Thyroid gland (tissue), 4 donors: Measurements from ENCODE around the gene CAMKMT. TPM values are rescaled to one million over a fixed set of nuclear protein-coding genes. Genes with fewer than 3 reads are reported as not detected.
A peak's percentile ranks its signal among the peaks of the same experiment; 100 is the strongest.

Source experiments
- DNase-seq, 2 donors: peaks; one replicate each; pipeline ENCODE4 v3.0.0-alpha.2; 2019
- H3K27ac ChIP-seq, 3 donors: fragments of 200-600 bp; sonication (generic); 1 replicate in 2 of 3; 2 replicates in 1 of 3; pipeline ENCODE4 v1.5.1; 2016 to 2019; ENCODE audit warnings: mild to moderate bottlenecking in 1 of 3, moderate library complexity in 1 of 3
- H3K27me3 ChIP-seq: fragments of 200-600 bp; sonication (generic); one replicate; pipeline ENCODE4 v1.5.1; 2019
- H3K36me3 ChIP-seq, 2 donors: fragments of 200-600 bp; sonication (generic); one replicate each; pipeline ENCODE4 v1.5.1; 2016 to 2019
- H3K4me1 ChIP-seq, 2 donors: fragments of 200-600 bp; sonication (generic); one replicate each; pipeline ENCODE4 v1.5.1; 2017 to 2019
- H3K4me3 ChIP-seq, 3 donors: fragments of 200-600 bp; sonication (generic); replicated peaks in 1 of 3; 1 replicate in 2 of 3; 2 replicates in 1 of 3; pipeline ENCODE4 v1.5.1; 2016; ENCODE audit warnings: mild to moderate bottlenecking in 1 of 3
- H3K9me3 ChIP-seq: fragments of 200-600 bp; sonication (generic); one replicate; pipeline ENCODE4 v1.5.1; 2017
- POLR2A ChIP-seq, 2 donors: fragments of 450-650 bp; IDR thresholded peaks; one replicate each; pipeline ENCODE4 v1.6.1; 2017; ENCODE audit warnings: antibody characterized with exemption in 2 of 2, mild to moderate bottlenecking in 2 of 2, moderate library complexity in 1 of 2
- WGBS, 2 donors: methylation state at CpG; one replicate each; pipeline ENCODE4 v1.1.5; 2017; 5-methylcytosine and 5-hydroxymethylcytosine counted together
- intact Hi-C: fragments of 100-400 bp; cut with DNase I; formaldehyde crosslinking; loops from one replicate; pipeline ENCODE4 v1.15.1; 2023
- total RNA-seq, 4 donors: library from RNA; depleted of rRNA; stranded (reverse); fragments of >200 nt; gene quantifications; one replicate each; pipeline ENCODE4 v1.2.3, GENCODE V29; 2016
- TF ChIP-seq, protein P1 (sequence below), 6 experiments: fragments of 200-600 bp in 3 of 6; fragments of 450-650 bp in 3 of 6; sonication (generic) in 3 of 6; IDR thresholded peaks; one replicate each; pipeline ENCODE4 v1.5.1; 2016 to 2019; ENCODE audit warnings: antibody characterized with exemption in 6 of 6, mild to moderate bottlenecking in 2 of 6, inconsistent platforms in 1 of 6, moderate library complexity in 1 of 6

The CAMKMT gene
- total RNA-seq, 4 donors from 2014 or later: 13.5 to 23.7 (median 17.2) TPM

- WGBS, 2 donors: 31 to 41% methylated on average over 4 of the region's 4 CpGs
- Histone ChIP-seq H3K4me3 (no peak overlapping the region), H3K27ac (no peak overlapping the region), H3K9me3 (no peaks in the 10 kb centered on the region), H3K4me1 (peaks cover 11 to 25% of the 10 kb centered on the region in 2 donors), H3K27me3 (no peaks in the 10 kb centered on the region), H3K36me3 (no peaks in the 10 kb centered on the region)
- peak; percentile 34 to 39 for DNase-seq
- intact Hi-C loops: no loop called here
- TF ChIP-seq, protein P1, sequence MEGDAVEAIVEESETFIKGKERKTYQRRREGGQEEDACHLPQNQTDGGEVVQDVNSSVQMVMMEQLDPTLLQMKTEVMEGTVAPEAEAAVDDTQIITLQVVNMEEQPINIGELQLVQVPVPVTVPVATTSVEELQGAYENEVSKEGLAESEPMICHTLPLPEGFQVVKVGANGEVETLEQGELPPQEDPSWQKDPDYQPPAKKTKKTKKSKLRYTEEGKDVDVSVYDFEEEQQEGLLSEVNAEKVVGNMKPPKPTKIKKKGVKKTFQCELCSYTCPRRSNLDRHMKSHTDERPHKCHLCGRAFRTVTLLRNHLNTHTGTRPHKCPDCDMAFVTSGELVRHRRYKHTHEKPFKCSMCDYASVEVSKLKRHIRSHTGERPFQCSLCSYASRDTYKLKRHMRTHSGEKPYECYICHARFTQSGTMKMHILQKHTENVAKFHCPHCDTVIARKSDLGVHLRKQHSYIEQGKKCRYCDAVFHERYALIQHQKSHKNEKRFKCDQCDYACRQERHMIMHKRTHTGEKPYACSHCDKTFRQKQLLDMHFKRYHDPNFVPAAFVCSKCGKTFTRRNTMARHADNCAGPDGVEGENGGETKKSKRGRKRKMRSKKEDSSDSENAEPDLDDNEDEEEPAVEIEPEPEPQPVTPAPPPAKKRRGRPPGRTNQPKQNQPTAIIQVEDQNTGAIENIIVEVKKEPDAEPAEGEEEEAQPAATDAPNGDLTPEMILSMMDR (IDR thresholded peaks at IDR 0.05): peak in 3 of 6 experiments; percentile 16 to 39 (median 29)
- TF ChIP-seq POLR2A (IDR thresholded peaks at IDR 0.05): no peak
Observed at GRCh38 chr2:44615950-44616518, 254.3 kb downstream of the CAMKMT start.

GRCh38 chr2:44616667-44617155 lies 255.0 kb downstream of the CAMKMT start:
- Histone ChIP-seq H3K4me1 (peaks cover 11 to 25% of the 10 kb centered on the region in 2 donors), H3K4me3 (no peak overlapping the region), H3K27ac (no peak overlapping the region), H3K36me3 (no peaks in the 10 kb centered on the region), H3K27me3 (no peaks in the 10 kb centered on the region), H3K9me3 (no peaks in the 10 kb centered on the region)
- no peak for DNase-seq
- 77 to 89% methylated on average over 3 of the region's 3 CpGs for WGBS, 2 donors
- intact Hi-C loops: no loop called here
- no peak for TF ChIP-seq POLR2A (IDR thresholded peaks at IDR 0.05)
- TF ChIP-seq, protein P1 (IDR thresholded peaks at IDR 0.05): no peak

GRCh38 chr2:44618251-44619023 lies 256.7 kb downstream of the CAMKMT start:
- Histone ChIP-seq H3K9me3 (no peaks in the 10 kb centered on the region), H3K27me3 (no peaks in the 10 kb centered on the region), H3K4me1 (peaks cover 11 to 25% of the 10 kb centered on the region in 2 donors), H3K27ac (no peak overlapping the region), H3K4me3 (no peak overlapping the region), H3K36me3 (no peaks in the 10 kb centered on the region)
- WGBS, 2 donors: 87 to 94% methylated on average over 5 of the region's 5 CpGs
- intact Hi-C loops: no loop called here
- TF ChIP-seq, protein P1 (IDR thresholded peaks at IDR 0.05): no peak
- no peak for TF ChIP-seq POLR2A (IDR thresholded peaks at IDR 0.05)
- DNase-seq: no peak

DNA sequence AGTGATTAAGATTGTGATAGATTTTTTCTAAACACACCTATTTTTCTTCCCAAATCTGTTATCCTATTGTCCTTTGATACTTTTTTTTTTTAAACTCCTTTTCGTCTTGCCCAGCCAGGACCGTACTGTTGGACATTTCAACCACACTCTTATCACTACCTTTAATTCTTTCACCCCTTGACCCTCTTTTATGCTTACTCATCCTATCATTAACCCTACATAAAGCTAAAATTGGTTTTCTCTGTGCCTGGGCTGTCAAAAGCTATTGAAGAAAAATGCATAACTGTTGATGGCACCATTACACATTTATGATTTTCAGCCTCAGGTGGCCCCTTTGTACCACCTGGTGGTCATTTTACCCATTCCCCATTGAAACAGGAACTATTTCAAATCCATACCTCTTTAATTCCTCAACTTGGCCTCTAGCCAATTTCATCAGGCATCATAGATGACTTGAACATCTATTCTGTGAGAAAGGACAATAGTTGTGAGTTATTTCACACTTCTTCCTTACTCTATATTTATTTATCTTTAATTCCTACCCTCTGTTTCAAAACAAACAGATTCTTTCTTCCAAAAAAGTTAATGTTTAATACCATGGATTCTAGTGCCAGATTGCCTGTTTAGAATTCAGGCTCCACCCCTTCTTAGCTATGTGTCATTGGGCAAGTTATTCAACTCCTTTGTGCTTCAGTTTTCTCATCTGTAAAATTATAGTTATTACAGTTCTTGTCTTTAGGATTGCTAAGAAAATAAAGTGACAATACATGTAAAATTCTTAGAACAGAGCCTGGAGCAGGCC lies 258.6 kb downstream of the CAMKMT start:
- Histone ChIP-seq H3K4me1 (peaks cover 11 to 25% of the 10 kb centered on the region in 2 donors), H3K36me3 (no peaks in the 10 kb centered on the region), H3K27ac (no peak overlapping the region), H3K9me3 (no peaks in the 10 kb centered on the region), H3K27me3 (no peaks in the 10 kb centered on the region), H3K4me3 (no peak overlapping the region)
- intact Hi-C loops: no loop called here
- WGBS, 2 donors: 91 to 95% methylated on average over 2 of the region's 2 CpGs
- no peak for DNase-seq
- no peak for TF ChIP-seq POLR2A (IDR thresholded peaks at IDR 0.05)
- TF ChIP-seq, protein P1 (IDR thresholded peaks at IDR 0.05): no peak
